GM23248 (cell line): ENCODE measurements around the gene KIF1A. TPM values are rescaled to one million over a fixed set of nuclear protein-coding genes. Genes with fewer than 3 reads are reported as not detected.

Experiments used
- DNase-seq: peaks from one replicate; pipeline ENCODE4 v3.0.0-alpha.2; 2015
- H2AFZ ChIP-seq: fragments of 200-600 bp; sonication (generic); 2 replicates; pipeline ENCODE4 v1.6.1; 2016; ENCODE audit warnings: antibody characterized with exemption
- H3F3A ChIP-seq: fragments of 200-600 bp; sonication (generic); 2 replicates; pipeline ENCODE4 v1.6.1; 2016; ENCODE audit warnings: mild to moderate bottlenecking, antibody characterized with exemption, mixed run types; ENCODE audit not compliant: insufficient read depth
- H3K27ac ChIP-seq: fragments of 200-600 bp; sonication (generic); 2 replicates; pipeline ENCODE4 v1.5.1; 2016; ENCODE audit warnings: mild to moderate bottlenecking
- H3K27me3 ChIP-seq: fragments of 200-600 bp; sonication (generic); replicated peaks from 2 replicates; pipeline ENCODE4 v1.6.1; 2016; ENCODE audit warnings: mild to moderate bottlenecking; ENCODE audit not compliant: insufficient read depth
- H3K36me3 ChIP-seq: fragments of 200-600 bp; sonication (generic); 2 replicates; pipeline ENCODE4 v1.6.1; 2016; ENCODE audit warnings: low read depth, mild to moderate bottlenecking
- H3K4me1 ChIP-seq: fragments of 200-600 bp; sonication (generic); 2 replicates; pipeline ENCODE4 v1.6.1; 2016; ENCODE audit warnings: mild to moderate bottlenecking; ENCODE audit not compliant: insufficient read depth
- H3K4me2 ChIP-seq: fragments of 200-600 bp; sonication (generic); one replicate; pipeline ENCODE4 v1.6.1; 2016; ENCODE audit warnings: mild to moderate bottlenecking; ENCODE audit not compliant: unreplicated experiment
- H3K4me3 ChIP-seq: fragments of 200-600 bp; sonication (generic); 2 replicates; pipeline ENCODE4 v1.5.1; 2016; ENCODE audit warnings: mild to moderate bottlenecking
- H3K79me2 ChIP-seq: fragments of 200-600 bp; sonication (generic); 2 replicates; pipeline ENCODE4 v1.6.1; 2016; ENCODE audit warnings: mild to moderate bottlenecking; ENCODE audit not compliant: insufficient read depth
- H3K9ac ChIP-seq: fragments of 200-600 bp; sonication (generic); 2 replicates; pipeline ENCODE4 v1.6.1; 2016; ENCODE audit warnings: mild to moderate bottlenecking
- H3K9me2 ChIP-seq: fragments of 200-600 bp; sonication (generic); 2 replicates; pipeline ENCODE4 v1.6.1; 2016; ENCODE audit warnings: mixed run types, mild to moderate bottlenecking, moderate library complexity; ENCODE audit not compliant: insufficient read depth
- H3K9me3 ChIP-seq: fragments of 200-600 bp; sonication (generic); one replicate; pipeline ENCODE4 v1.6.1; 2017; ENCODE audit warnings: low read depth
- H4K20me1 ChIP-seq: fragments of 200-600 bp; sonication (generic); 2 replicates; pipeline ENCODE4 v1.6.0; 2016; ENCODE audit not compliant: insufficient read depth
- EZH2 ChIP-seq: fragments of 200-600 bp; sonication (generic); IDR thresholded peaks from 2 replicates; pipeline ENCODE4 v1.6.1; 2018; ENCODE audit warnings: antibody characterized with exemption, mild to moderate bottlenecking; ENCODE audit not compliant: insufficient read depth, poor library complexity, severe bottlenecking
- EZH2phosphoT487 ChIP-seq: fragments of 200-600 bp; sonication (generic); IDR thresholded peaks from 2 replicates; pipeline ENCODE4 v1.6.1; 2018; ENCODE audit warnings: antibody characterized with exemption, moderate library complexity, mild to moderate bottlenecking, low read depth; ENCODE audit not compliant: insufficient read depth
- WGBS, 2 experiments: methylation state at CpG; one replicate each; pipeline ENCODE4 v1.1.6; 2015 to 2017; ENCODE audit warnings: low lambda C conversion rate in 2 of 2, low coverage in 1 of 2; ENCODE audit errors: missing lambda C conversion rate in 2 of 2; 5-methylcytosine and 5-hydroxymethylcytosine counted together
- in situ Hi-C: fragments of 300-500 bp; cut with MboI; formaldehyde crosslinking; loops from 2 replicates; pipeline ENCODE4 v1.15.0; 2020
- polyA plus RNA-seq: library from polyadenylated mRNA; unstranded; fragments of >200 nt; fragmentation: Nextera tagmentation; extraction: Ambion mirVana; gene quantifications from 2 replicates; pipeline ENCODE4 v1.2.1, GENCODE V29; 2016
- total RNA-seq: library from RNA; depleted of rRNA; stranded (reverse); fragments of >200 nt; shearing (Covaris generic); gene quantifications from 2 replicates; pipeline ENCODE4 v1.2.3, GENCODE V29; 2014

The KIF1A gene
- total and polyA plus RNA-seq, 2 experiments from 2014 or later: under 0.01 to 0.05 TPM

DNA sequence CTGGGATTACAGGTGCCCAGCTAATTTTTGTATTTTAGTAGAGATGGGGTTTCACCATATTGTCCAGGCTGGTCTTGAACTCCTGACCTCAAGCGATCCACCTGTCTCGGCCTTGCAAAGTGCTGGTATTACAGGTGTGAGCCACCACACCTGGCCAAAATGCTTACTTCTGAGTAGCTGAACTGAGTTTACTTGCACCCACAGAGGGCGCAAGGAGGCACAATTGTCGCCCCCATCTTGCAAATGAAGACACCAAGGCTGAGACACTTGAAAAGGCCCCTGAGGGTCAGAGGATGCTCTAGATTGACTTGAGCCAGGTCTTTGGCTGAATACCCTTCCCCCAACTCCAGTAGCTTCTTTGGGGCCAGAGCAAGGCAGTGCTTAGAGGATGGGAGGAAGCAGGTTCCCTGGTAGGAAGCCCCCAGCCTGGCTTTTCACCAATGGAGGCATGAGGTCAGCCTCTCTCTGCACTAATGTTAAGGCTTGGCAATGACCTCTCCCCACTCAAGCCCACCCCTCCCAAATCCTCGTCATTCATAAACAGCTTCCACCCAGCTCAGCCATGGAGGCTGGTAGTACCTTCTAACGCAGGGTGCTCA, 14.5 kb upstream of the KIF1A start:
- H3K4me2 ChIP-seq: no peak overlapping the region
- in situ Hi-C loops: no loop called here
- no peak overlapping the region for H3K27ac ChIP-seq
- no peak for DNase-seq
- H3K36me3 ChIP-seq: no peaks in the 10 kb centered on the region
- no peak for TF ChIP-seq EZH2phosphoT487
- no peak for TF ChIP-seq EZH2
- H3K4me3 ChIP-seq: no peak overlapping the region
- 72 to 78% methylated on average over 6 of the region's 6 CpGs for WGBS, 2 experiments
- H3K9me3 ChIP-seq: no peaks in the 10 kb centered on the region
- H2AFZ ChIP-seq: no peak overlapping the region
- peaks cover 41% of the 10 kb centered on the region for H3K27me3 ChIP-seq
- H3K9ac ChIP-seq: no peak overlapping the region
- H3K79me2 ChIP-seq: no peaks in the 10 kb centered on the region
- H3K4me1 ChIP-seq: peaks cover 9% of the 10 kb centered on the region
- no peaks in the 10 kb centered on the region for H3K9me2 ChIP-seq
- 0 out of 2 replicates have a peak, but pooled peaks cover 3% of the 10 kb centered on the region for H3F3A ChIP-seq
- no peaks in the 10 kb centered on the region for H4K20me1 ChIP-seq

DNA sequence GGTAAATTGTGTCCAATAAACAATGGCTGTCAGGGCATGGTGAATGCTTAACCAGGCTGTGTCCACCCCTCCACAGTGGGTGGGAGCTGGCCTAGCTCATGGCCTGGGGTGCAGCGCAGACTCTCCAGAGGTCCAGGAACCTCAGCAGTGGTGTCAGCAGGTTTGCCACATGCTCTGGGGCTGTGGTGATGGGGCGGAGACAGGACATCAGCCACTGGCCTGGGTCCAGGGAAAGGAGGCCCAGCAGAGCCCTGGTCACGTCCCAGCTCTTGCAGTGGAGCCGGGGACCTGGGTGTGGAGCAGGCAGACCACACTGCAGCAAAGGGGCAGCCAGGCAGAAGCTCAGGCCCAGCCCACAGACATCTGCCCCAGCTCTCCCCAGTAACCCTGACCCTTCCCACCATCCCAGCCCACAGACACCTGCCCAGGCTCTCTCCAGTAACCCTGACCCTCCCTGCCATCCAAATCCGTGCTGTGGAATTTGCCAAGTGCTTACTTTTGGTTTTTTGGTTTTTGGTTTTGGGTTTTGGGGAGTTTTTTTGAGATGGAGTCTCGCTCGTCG, 13.8 kb upstream of the KIF1A start:
- peak; percentile 25 for DNase-seq
- peaks cover 9% of the 10 kb centered on the region for H3K4me1 ChIP-seq
- 75 to 76% methylated on average over 8 of the region's 8 CpGs for WGBS, 2 experiments
- no peaks in the 10 kb centered on the region for H4K20me1 ChIP-seq
- in situ Hi-C loops: no loop called here
- H3K27me3 ChIP-seq: peaks cover 48% of the 10 kb centered on the region
- H3K27ac ChIP-seq: no peak overlapping the region
- no peaks in the 10 kb centered on the region for H3K9me2 ChIP-seq
- H3K4me2 ChIP-seq: no peak overlapping the region
- H3K36me3 ChIP-seq: no peaks in the 10 kb centered on the region
- TF ChIP-seq EZH2phosphoT487 (no peak), EZH2 (no peak)
- no peak overlapping the region for H2AFZ ChIP-seq
- H3F3A ChIP-seq: 0 out of 2 replicates have a peak, but pooled peaks cover 3% of the 10 kb centered on the region
- H3K79me2 ChIP-seq: no peaks in the 10 kb centered on the region
- H3K9me3 ChIP-seq: no peaks in the 10 kb centered on the region
- no peak overlapping the region for H3K4me3 ChIP-seq
- H3K9ac ChIP-seq: no peak overlapping the region

DNA sequence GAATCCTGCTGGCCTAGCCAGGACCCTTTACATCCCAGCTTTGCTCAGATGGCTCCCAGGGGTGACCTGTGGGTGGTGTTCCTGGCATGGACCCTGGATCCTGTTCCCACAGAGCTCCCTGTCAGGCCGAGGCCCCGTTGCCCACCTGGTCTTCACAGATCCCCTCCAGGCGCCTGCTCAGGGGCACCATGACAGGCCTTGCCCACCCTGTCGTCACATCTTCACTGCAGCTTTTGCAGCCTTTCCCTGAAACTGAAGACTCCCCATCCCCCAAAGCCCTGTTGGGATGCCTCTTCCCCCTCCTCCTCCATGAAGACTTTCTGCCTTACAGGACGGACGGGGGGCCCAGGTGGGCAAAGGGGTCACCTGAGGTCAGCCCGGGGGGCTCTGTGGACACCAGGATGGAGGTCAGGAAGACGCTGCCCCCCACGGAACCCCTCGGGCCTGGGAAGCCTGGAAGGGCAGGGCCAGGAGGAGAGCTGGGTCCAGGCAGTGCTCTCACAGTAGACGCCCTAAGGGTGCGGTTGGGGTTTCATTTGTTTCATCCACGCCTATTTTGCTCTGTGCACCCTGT, 13.0 kb upstream of the KIF1A start:
- Histone ChIP-seq H3K27ac (no peak overlapping the region), H4K20me1 (no peaks in the 10 kb centered on the region), H3K36me3 (no peaks in the 10 kb centered on the region), H3K9me3 (no peaks in the 10 kb centered on the region), H3K4me2 (no peak overlapping the region), H3K4me1 (peaks cover 9% of the 10 kb centered on the region), H3K4me3 (no peak overlapping the region), H2AFZ (no peak overlapping the region), H3F3A (0 out of 2 replicates have a peak, but pooled peaks cover 3% of the 10 kb centered on the region), H3K27me3 (peaks cover 49% of the 10 kb centered on the region), H3K79me2 (no peaks in the 10 kb centered on the region), H3K9ac (no peak overlapping the region), H3K9me2 (no peaks in the 10 kb centered on the region)
- no peak for TF ChIP-seq EZH2
- TF ChIP-seq EZH2phosphoT487: no peak
- DNase-seq: no peak
- WGBS, 2 experiments: 62 to 66% methylated on average over 13 of the region's 13 CpGs
- in situ Hi-C loops: no loop called here

DNA sequence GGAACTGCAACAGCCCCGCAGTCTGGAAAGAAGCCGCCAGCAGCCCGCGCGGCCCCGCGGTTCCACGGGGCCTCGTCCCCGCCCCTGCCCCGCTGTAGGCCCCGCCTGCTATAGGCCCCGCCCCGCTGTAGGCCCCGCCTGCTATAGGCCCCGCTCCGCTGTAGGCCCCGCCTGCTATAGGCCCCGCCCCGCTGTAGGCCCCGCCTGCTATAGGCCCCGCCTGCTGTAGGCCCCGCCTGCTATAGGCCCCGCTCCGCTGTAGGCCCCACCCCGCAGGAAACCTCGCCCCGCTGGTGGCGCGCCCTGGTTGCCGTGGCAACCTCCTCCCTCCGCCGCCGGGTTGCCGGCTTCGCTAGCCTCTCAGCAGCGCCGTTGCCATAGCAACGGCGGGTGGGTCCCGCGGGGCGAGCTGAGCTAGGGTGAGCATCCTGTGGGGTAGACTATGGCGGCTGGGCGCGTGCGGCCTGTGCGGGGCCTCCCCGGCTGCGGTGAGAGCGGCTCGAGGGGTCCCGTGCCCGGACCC, 12.2 kb upstream of the KIF1A start:
- Histone ChIP-seq H3K4me2 (no peak overlapping the region), H3K4me1 (peaks cover 9% of the 10 kb centered on the region), H3K36me3 (no peaks in the 10 kb centered on the region), H3K9me2 (no peaks in the 10 kb centered on the region), H3K9ac (no peak overlapping the region), H3K27ac (no peak overlapping the region), H3K9me3 (no peaks in the 10 kb centered on the region), H3K27me3 (peaks cover 49% of the 10 kb centered on the region), H4K20me1 (no peaks in the 10 kb centered on the region), H3F3A (0 out of 2 replicates have a peak, but pooled peaks cover 3% of the 10 kb centered on the region), H3K79me2 (no peaks in the 10 kb centered on the region), H2AFZ (peak overlapping the region; percentile 34; the same call in 1 of the 2 replicates), H3K4me3 (no peak overlapping the region)
- WGBS, 2 experiments: 10 to 12% methylated on average over 23 to 48 of the region's 54 CpGs
- in situ Hi-C loops: no loop called here
- TF ChIP-seq EZH2 (no peak), EZH2phosphoT487 (no peak)
- DNase-seq: peak; percentile 92
